Osteocyte (in vitro differentiated cells): ENCODE data around the gene LAPTM5. TPM values are rescaled to one million over a fixed set of nuclear protein-coding genes. Genes with fewer than 3 reads are reported as not detected.

Source experiments
- DNase-seq: peaks from one replicate; pipeline ENCODE4 v3.0.0; 2021; ENCODE audit warnings: mixed read lengths; ENCODE audit not compliant: unreplicated experiment; ENCODE audit errors: extremely low spot score
- H3K27ac Mint-ChIP-seq: one replicate; pipeline ENCODE4 v1.8.0; 2021; ENCODE audit warnings: mild to moderate bottlenecking, mixed read lengths; ENCODE audit not compliant: unreplicated experiment
- H3K27me3 Mint-ChIP-seq: one replicate; pipeline ENCODE4 v1.8.0; 2021; ENCODE audit warnings: mixed read lengths; ENCODE audit not compliant: unreplicated experiment
- H3K36me3 Mint-ChIP-seq: one replicate; pipeline ENCODE4 v1.8.0; 2021; ENCODE audit warnings: mixed read lengths; ENCODE audit not compliant: unreplicated experiment
- H3K4me1 Mint-ChIP-seq: one replicate; pipeline ENCODE4 v1.8.0; 2021; ENCODE audit warnings: mixed read lengths; ENCODE audit not compliant: unreplicated experiment
- H3K4me3 Mint-ChIP-seq: one replicate; pipeline ENCODE4 v1.8.0; 2021; ENCODE audit warnings: mild to moderate bottlenecking, moderate library complexity, mixed read lengths; ENCODE audit not compliant: unreplicated experiment
- H3K9me3 Mint-ChIP-seq: one replicate; pipeline ENCODE4 v1.8.0; 2021; ENCODE audit warnings: mixed read lengths; ENCODE audit not compliant: unreplicated experiment
- CTCF ChIP-seq: fragments of 200-600 bp; sonication (generic); IDR thresholded peaks from 2 replicates; pipeline ENCODE4 v1.5.0; 2021; ENCODE audit warnings: antibody characterized with exemption, mild to moderate bottlenecking, moderate library complexity
- microRNA-seq: library from miRNA; unstranded; fragments of <30 nt; microRNA quantifications from one replicate; pipeline ENCODE4 v1.1.0, GENCODE V29; 2020; ENCODE audit not compliant: unreplicated experiment
- total RNA-seq: library from RNA; stranded (reverse); gene quantifications from 2 replicates; pipeline ENCODE4 v1.2.1, GENCODE V29; 2021

LAPTM5 gene
- total RNA-seq, 1 donor from 2014 or later: not detected

GRCh38 chr1:30684881-30685795 lies 72.4 kb downstream of the LAPTM5 start:
- Mint-ChIP-seq H3K27me3 (peaks cover 78% of the 10 kb centered on the region), H3K9me3 (no peaks in the 10 kb centered on the region), H3K36me3 (no peaks in the 10 kb centered on the region), H3K27ac (no peak overlapping the region), H3K4me1 (peaks cover 3% of the 10 kb centered on the region), H3K4me3 (no peak overlapping the region)
- DNase-seq: no peak
- TF ChIP-seq CTCF: no peak

- no peak overlapping the region for H3K27ac Mint-ChIP-seq
- peaks cover 70% of the 10 kb centered on the region for H3K27me3 Mint-ChIP-seq
- no peak overlapping the region for H3K4me3 Mint-ChIP-seq
- H3K4me1 Mint-ChIP-seq: no peaks in the 10 kb centered on the region
- no peaks in the 10 kb centered on the region for H3K9me3 Mint-ChIP-seq
- H3K36me3 Mint-ChIP-seq: no peaks in the 10 kb centered on the region
- TF ChIP-seq CTCF: no peak
- DNase-seq: no peak
Measured at GRCh38 chr1:30684259-30684658, 73.3 kb downstream of the LAPTM5 start.

GRCh38 chr1:30683699-30684098 lies 73.9 kb downstream of the LAPTM5 start:
- Mint-ChIP-seq H3K4me3 (no peak overlapping the region), H3K27ac (no peak overlapping the region), H3K27me3 (peaks cover 65% of the 10 kb centered on the region), H3K4me1 (no peaks in the 10 kb centered on the region), H3K9me3 (no peaks in the 10 kb centered on the region), H3K36me3 (no peaks in the 10 kb centered on the region)
- no peak for TF ChIP-seq CTCF
- DNase-seq: no peak

Small RNAs within 50 kb of the gene (microRNA-seq; reads per million reads assigned to microRNA genes)
- gene MIR4420: not detected

Other genes with a start within 250 kb of the LAPTM5 start
- 0.39 and 0.99 TPM in 2 replicates for gene MATN1, start 34.2 kb downstream of the LAPTM5 start, total RNA-seq
- gene SDC3, start 151.0 kb upstream of the LAPTM5 start, total RNA-seq: 54.4 and 63.4 TPM in 2 replicates